Measurements from ENCODE around the gene VILL. TPM values are rescaled to one million over a fixed set of nuclear protein-coding genes. Genes with fewer than 3 reads are reported as not detected.

The VILL gene
- polyA plus RNA-seq, 1 of the 3 experiments (the other 2 are of a cell fraction), result 8.8 TPM

DNA sequence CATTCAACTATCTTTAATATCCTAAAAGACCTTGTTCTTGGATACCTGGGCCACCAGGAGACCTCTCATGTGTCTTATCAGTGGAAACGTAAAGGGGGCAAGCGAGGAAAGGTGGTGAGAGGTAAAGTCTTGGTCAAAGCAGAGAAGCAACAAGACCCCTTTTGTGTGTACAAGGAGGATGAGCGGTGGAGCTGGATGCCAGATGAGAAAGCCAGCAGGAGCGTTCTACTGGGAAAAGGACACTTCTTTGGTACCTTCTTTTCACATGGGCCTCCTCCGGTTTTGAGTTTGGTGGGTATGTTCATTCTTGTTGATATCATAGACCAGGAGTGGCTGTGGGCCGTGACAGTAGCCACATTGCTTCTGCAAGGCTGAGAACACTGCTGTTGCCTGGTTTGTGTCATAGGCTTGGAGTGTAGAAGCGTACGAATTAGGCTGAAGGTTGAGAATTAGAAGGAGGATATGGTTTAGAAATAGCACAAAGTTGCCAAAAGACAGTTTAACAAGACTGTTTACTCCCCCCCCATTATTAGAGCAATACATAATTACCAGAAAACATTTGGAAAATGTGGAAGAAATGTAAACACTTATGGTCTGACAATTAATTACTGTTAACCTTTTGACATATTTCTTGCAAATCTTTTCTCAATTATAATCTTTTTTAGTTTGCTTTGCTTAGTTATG, 46.8 kb upstream of the VILL start:
- Histone ChIP-seq H3K79me2 (ENCODE audit: insufficient read depth) (peaks cover 7% of the 10 kb centered on the region), H3K27me3 (ENCODE audit: insufficient read depth) (no peaks in the 10 kb centered on the region), H4K20me1 (ENCODE audit: insufficient read depth) (no peaks in the 10 kb centered on the region), H3K27ac (ENCODE audit: low read depth in 2 of 2, low read length in 1 of 2) (no peak overlapping the region; a peak in 1 of 4 replicates), H3K9me3 (no peaks in the 10 kb centered on the region), H3K4me2 (no peak overlapping the region), H3K9ac (no peak overlapping the region), H3F3A (replicated peaks; ENCODE audit: insufficient read depth) (peaks cover 14% of the 10 kb centered on the region), H2AFZ (ENCODE audit: low read depth) (no peak overlapping the region), H3K4me3 (ENCODE audit: low read depth in 2 of 2, low read length in 1 of 2) (no peak overlapping the region), H3K4me1 (ENCODE audit: control insufficient read depth in 1 of 2, insufficient read depth in 2 of 2, low read depth in 1 of 2, low read length in 1 of 2) (peaks cover 25 to 34% of the 10 kb centered on the region in 2 experiments), H3K9me2 (no peaks in the 10 kb centered on the region), H3K36me3 (replicated peaks in 1 of 2; ENCODE audit: control insufficient read depth in 1 of 2, insufficient read depth in 2 of 2, low read length in 1 of 2) (peaks cover 0 to 4% of the 10 kb centered on the region in 2 experiments)
- CTCF ChIA-PET, result no interaction called here
- DNase-seq, result no peak
- POLR2A ChIA-PET, result no interaction called here
- WGBS (ENCODE audit: low lambda C conversion rate), result 95% methylated on average over 6 of the region's 8 CpGs
- TF ChIP-seq YY1 (IDR thresholded peaks at IDR 0.05; ENCODE audit: low read depth) (no peak), NRF1 (IDR thresholded peaks at IDR 0.05; ENCODE audit: low read depth, low read length) (no peak), FOXM1 (IDR thresholded peaks at IDR 0.05; ENCODE audit: low read depth) (no peak), TEAD4 (IDR thresholded peaks at IDR 0.05; ENCODE audit: borderline replicate concordance, insufficient read depth) (no peak), FOXJ3 (CRISPR knock-in tag; IDR thresholded peaks at IDR 0.05) (no peak), SMC3 (IDR thresholded peaks at IDR 0.05; ENCODE audit: low read depth, low read length) (no peak), JUND (IDR thresholded peaks at IDR 0.05) (no peak), RFX5 (IDR thresholded peaks at IDR 0.05; ENCODE audit: low read length) (no peak), MEF2A (IDR thresholded peaks at IDR 0.05; ENCODE audit: borderline replicate concordance, low read depth) (no peak), ZBTB33 (IDR thresholded peaks at IDR 0.05; ENCODE audit: borderline replicate concordance, low read depth) (no peak), GATA2 (CRISPR knock-in tag; IDR thresholded peaks at IDR 0.05) (no peak), FOSL2 (IDR thresholded peaks at IDR 0.05; ENCODE audit: borderline replicate concordance, low read depth) (no peak)
- TF ChIP-seq, protein P1, sequence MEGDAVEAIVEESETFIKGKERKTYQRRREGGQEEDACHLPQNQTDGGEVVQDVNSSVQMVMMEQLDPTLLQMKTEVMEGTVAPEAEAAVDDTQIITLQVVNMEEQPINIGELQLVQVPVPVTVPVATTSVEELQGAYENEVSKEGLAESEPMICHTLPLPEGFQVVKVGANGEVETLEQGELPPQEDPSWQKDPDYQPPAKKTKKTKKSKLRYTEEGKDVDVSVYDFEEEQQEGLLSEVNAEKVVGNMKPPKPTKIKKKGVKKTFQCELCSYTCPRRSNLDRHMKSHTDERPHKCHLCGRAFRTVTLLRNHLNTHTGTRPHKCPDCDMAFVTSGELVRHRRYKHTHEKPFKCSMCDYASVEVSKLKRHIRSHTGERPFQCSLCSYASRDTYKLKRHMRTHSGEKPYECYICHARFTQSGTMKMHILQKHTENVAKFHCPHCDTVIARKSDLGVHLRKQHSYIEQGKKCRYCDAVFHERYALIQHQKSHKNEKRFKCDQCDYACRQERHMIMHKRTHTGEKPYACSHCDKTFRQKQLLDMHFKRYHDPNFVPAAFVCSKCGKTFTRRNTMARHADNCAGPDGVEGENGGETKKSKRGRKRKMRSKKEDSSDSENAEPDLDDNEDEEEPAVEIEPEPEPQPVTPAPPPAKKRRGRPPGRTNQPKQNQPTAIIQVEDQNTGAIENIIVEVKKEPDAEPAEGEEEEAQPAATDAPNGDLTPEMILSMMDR (IDR thresholded peaks at IDR 0.05), result no peak
- TF ChIP-seq, protein P2, sequence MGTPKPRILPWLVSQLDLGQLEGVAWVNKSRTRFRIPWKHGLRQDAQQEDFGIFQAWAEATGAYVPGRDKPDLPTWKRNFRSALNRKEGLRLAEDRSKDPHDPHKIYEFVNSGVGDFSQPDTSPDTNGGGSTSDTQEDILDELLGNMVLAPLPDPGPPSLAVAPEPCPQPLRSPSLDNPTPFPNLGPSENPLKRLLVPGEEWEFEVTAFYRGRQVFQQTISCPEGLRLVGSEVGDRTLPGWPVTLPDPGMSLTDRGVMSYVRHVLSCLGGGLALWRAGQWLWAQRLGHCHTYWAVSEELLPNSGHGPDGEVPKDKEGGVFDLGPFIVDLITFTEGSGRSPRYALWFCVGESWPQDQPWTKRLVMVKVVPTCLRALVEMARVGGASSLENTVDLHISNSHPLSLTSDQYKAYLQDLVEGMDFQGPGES (IDR thresholded peaks at IDR 0.05; ENCODE audit: low read depth, low read length), result no peak

All from SK-N-SH (cell line).